A673 (cell line): ENCODE measurements around the gene SHOC2. TPM values are rescaled to one million over a fixed set of nuclear protein-coding genes. Genes with fewer than 3 reads are reported as not detected.
"Not testable (repeated sequence)": the region's sequence is repeated elsewhere in the genome, so short reads cannot be mapped to it uniquely, and the experiment has no call there.

Source experiments
- BruUV-seq: library from RNA; stranded (reverse); fragments of 400-500 nt; replicated peaks from 2 replicates; lab custom pipeline; 2021; lab: Mats Ljungman, UMichigan
- CTCF ChIA-PET: fragments of 300-600 bp; sonication (Branson Sonifier 250); formaldehyde crosslinking; loops from one replicate; lab custom pipeline; 2022; ENCODE audit warnings: antibody characterized with exemption; lab: Charles Lee
- POLR2A ChIA-PET: fragments of 300-600 bp; sonication (Branson Sonifier 250); formaldehyde crosslinking; loops from one replicate; lab custom pipeline; 2022; ENCODE audit warnings: antibody characterized with exemption; ENCODE audit not compliant: low non-redundant PET; lab: Charles Lee
- DNase-seq: peaks from one replicate; pipeline ENCODE4 v3.0.0-alpha.2; 2015; ENCODE audit warnings: low spot score
- H3K27ac ChIP-seq: fragments of 200-600 bp; sonication (generic); 2 replicates; pipeline ENCODE4 v1.5.1; 2016; ENCODE audit warnings: mixed run types, low read depth, mild to moderate bottlenecking, mixed read lengths, antibody characterized with exemption, low read length; ENCODE audit not compliant: poor library complexity, severe bottlenecking
- H3K27me3 ChIP-seq: fragments of 200-600 bp; sonication (generic); replicated peaks from 2 replicates; pipeline ENCODE4 v1.6.1; 2017; ENCODE audit warnings: mixed run types, low read depth, mild to moderate bottlenecking, mixed read lengths, antibody characterized with exemption, low read length; ENCODE audit not compliant: insufficient read depth, poor library complexity
- H3K36me3 ChIP-seq: fragments of 200-600 bp; sonication (generic); 2 replicates; pipeline ENCODE4 v1.6.1; 2016; ENCODE audit warnings: mixed run types, mild to moderate bottlenecking, mixed read lengths, antibody characterized with exemption, low read length; ENCODE audit not compliant: insufficient read depth, poor library complexity, severe bottlenecking
- H3K4me1 ChIP-seq: fragments of 200-600 bp; sonication (generic); 2 replicates; pipeline ENCODE4 v1.6.1; 2017; ENCODE audit warnings: mixed run types, mild to moderate bottlenecking, mixed read lengths, antibody characterized with exemption, low read length; ENCODE audit not compliant: insufficient read depth, poor library complexity, severe bottlenecking
- H3K4me3 ChIP-seq: fragments of 200-600 bp; sonication (generic); 2 replicates; pipeline ENCODE4 v1.5.1; 2016; ENCODE audit warnings: low read depth, mixed run types, mild to moderate bottlenecking, mixed read lengths, low read length; ENCODE audit not compliant: poor library complexity, severe bottlenecking
- H3K9me3 ChIP-seq: fragments of 200-600 bp; sonication (generic); 2 replicates; pipeline ENCODE4 v1.6.1; 2016; ENCODE audit warnings: mixed run types, low read depth, mild to moderate bottlenecking, mixed read lengths, antibody characterized with exemption, low read length; ENCODE audit not compliant: poor library complexity, severe bottlenecking
- CTCF ChIP-seq: fragments of 300-800, 200-600 bp; sonication (generic); conservative IDR thresholded peaks from 2 replicates; pipeline ENCODE4 v1.5.1; 2017; ENCODE audit warnings: low read depth, mild to moderate bottlenecking, antibody characterized with exemption, low read length, moderate library complexity, mixed read lengths
- EZH2 ChIP-seq: fragments of 200-600 bp; sonication (generic); IDR thresholded peaks from 2 replicates; pipeline ENCODE4 v1.6.1; 2017; ENCODE audit warnings: borderline replicate concordance, low read depth, mild to moderate bottlenecking, mixed read lengths, antibody characterized with exemption, low read length; ENCODE audit not compliant: poor library complexity, severe bottlenecking
- intact Hi-C: fragments of 100-400 bp; cut with micrococcal nuclease; formaldehyde crosslinking; loops from one replicate; pipeline ENCODE4 v1.10.0; 2022; ENCODE audit not compliant: unreplicated experiment
- total RNA-seq: library from RNA; stranded (reverse); gene quantifications from 2 replicates; pipeline ENCODE4 v1.2.3, GENCODE V29; 2021

The SHOC2 gene
- total RNA-seq, 1 experiment from 2014 or later: 37.6 TPM

DNA sequence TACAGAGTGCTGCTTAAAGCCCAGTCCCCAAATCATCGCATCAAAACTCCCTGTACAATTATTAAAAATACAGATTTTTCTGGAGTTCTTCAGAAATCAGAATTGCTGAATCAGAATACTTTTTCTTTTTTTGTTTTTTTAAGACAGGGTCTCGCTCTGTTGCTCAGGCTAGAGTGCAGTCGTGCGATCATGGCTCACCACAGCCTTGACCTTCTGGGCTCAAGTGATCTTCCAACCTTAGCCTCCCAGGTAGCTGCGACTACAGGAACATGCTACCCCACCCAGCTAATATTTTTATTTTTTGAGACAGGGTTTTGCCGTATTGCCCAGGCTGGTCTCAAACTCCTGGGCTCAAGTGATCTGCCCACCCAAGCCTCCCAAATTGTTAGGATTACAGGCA is 4.4 kb upstream of the SHOC2 start:
- intact Hi-C loops: loop anchor here (5.0 to 10.0 kb wide), 2 partner anchors 43 to 610 kb away; partner anchors contain the start of genes PDCD4 and SMNDC1
- TF ChIP-seq CTCF: no peak
- no peak for TF ChIP-seq EZH2
- Histone ChIP-seq H3K27me3 (no peaks in the 10 kb centered on the region), H3K9me3 (no peaks in the 10 kb centered on the region), H3K27ac (no peak overlapping the region), H3K4me1 (peaks cover 24% of the 10 kb centered on the region), H3K36me3 (no peaks in the 10 kb centered on the region), H3K4me3 (no peak overlapping the region)
- no TSS peak for BruUV-seq
- no peak for DNase-seq
- POLR2A ChIA-PET: interaction anchor here (0.6 kb wide), 1 partner anchor 158 kb away, joined by 3 read pairs; no protein-coding TSS in a partner anchor
- CTCF ChIA-PET: no interaction called here

- DNase-seq, CTCF ChIA-PET, POLR2A ChIA-PET, H3K36me3 ChIP-seq, H3K4me3 ChIP-seq, H3K9me3 ChIP-seq, H3K27me3 ChIP-seq, BruUV-seq: not testable (repeated sequence)
- intact Hi-C loops: loop anchor here (5.0 to 10.0 kb wide), 2 partner anchors 43 to 611 kb away; partner anchors contain the start of genes PDCD4 and SMNDC1
- H3K4me1 ChIP-seq: peaks cover 20% of the 10 kb centered on the region
- peak overlapping the region; percentile 94 for H3K27ac ChIP-seq
Measured at GRCh38 chr10:110915600-110915999, 3.8 kb upstream of the SHOC2 start.

- Histone ChIP-seq H3K4me1 (peaks cover 29% of the 10 kb centered on the region), H3K27ac (peak overlapping the region; percentile 94), H3K4me3 (peak overlapping the region; percentile 64), H3K36me3 (no peaks in the 10 kb centered on the region), H3K9me3 (no peaks in the 10 kb centered on the region), H3K27me3 (no peaks in the 10 kb centered on the region)
- peak; percentile 88 for DNase-seq
- TF ChIP-seq EZH2: no peak
- no peak for TF ChIP-seq CTCF
- intact Hi-C loops: loop anchor here (5.0 to 10.0 kb wide), 2 partner anchors 44 to 612 kb away; partner anchors contain the start of genes PDCD4 and SMNDC1
- BruUV-seq: no TSS peak
- ChIA-PET POLR2A (interaction anchor here (0.6 kb wide), 1 partner anchor 46 kb away, joined by 4 read pairs; no protein-coding TSS in a partner anchor), CTCF (no interaction called here)
Measured at GRCh38 chr10:110916554-110917346, 2.7 kb upstream of the SHOC2 start.
